NCI-H1436 (cell line): ENCODE results near the gene CNOT11.
A peak's percentile ranks its signal among the peaks of the same experiment; 100 is the strongest.
"Not testable (repeated sequence)": the region's sequence is repeated elsewhere in the genome, so short reads cannot be mapped to it uniquely, and the experiment has no call there.

Experiments used
- DNase-seq: peaks from one replicate; lab custom pipeline; 2025; lab: John Stamatoyannopoulos, UW

The CNOT11 gene

DNA sequence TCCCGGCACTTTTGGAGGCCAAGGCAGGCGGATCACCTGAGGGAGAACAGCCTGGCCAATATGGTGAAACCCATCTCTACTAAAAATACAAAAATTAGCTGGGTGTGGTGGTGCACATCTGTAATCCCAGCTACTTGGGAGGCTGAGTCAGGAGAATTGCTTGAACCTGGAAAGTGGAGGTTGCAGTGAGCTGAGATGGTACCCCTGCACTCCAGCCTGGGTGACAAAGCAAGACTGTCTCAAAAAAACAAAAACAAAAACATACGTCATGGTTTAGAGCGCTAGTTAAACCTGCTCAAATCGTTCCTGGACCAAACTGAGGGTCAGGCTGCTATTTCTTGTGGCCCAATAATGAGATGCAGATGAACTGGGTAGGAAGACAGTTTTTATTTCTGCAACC is 7.2 kb upstream of the CNOT11 start:
- DNase-seq: not testable (repeated sequence)

DNA sequence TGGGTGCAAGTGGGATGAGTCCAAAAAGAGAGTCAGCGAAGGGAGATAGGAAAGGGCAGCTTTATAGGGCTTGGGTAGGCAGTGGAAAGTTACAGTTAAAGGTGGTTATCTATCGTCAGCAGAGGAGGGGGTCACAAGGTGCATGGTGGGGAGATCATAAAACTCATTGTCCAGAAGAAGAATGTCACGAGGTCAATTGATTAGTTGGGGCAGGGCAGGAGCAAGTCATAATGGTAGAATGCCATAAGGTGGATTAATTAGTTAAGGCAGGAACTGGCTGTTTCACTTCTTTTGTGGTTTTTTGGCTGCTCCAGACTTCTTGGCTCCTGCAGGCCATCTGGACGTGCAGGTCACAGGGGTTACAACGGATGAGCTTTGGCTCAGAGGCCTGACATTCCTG is 3.9 kb upstream of the CNOT11 start:
- not testable (repeated sequence) for DNase-seq

DNA sequence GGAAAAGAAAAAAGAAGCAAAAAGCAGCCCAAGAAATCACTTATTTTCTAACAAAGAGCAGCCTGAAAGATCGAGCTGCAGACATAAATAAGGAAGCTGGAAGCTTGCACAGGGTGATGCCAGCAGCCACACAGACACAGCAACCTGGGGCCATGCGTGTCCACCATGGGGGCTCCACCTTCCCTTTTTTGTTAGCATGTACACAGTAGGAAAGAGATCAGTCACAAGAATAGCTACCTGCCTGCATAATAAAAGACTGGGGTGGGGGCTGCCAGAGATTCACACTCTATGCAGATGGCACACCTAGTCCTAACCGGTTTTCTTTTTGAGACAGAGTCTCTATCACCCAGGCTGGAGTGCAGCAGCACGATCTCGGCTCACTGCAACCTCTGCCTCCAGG is 2.9 kb upstream of the CNOT11 start:
- DNase-seq: no peak

DNA sequence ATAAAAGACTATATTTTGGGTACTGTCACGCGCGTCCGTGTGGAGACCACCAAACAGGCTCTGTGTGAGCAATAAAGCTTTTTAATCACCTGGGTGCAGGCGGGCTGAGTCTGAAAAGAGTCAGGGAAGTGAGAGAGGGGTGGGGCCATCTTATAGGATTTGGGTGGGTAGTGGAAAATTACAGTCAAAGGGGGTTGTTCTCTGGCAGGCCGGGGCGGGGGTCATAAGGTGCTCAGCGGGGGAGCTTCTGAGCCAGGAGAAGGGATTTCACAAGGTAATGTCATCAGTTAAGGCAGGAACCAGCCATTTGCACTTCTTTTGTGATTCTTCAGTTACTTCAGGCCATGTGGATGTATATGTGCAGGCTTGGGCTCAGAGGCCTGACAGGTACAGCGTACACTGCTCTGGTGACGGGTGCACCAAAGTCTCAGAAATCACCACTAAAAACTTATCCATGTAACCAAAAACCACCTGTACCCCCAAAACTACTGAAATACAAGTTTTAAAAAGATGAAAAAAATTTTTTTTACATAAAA is 1.4 kb upstream of the CNOT11 start:
- DNase-seq: not testable (repeated sequence)

DNA sequence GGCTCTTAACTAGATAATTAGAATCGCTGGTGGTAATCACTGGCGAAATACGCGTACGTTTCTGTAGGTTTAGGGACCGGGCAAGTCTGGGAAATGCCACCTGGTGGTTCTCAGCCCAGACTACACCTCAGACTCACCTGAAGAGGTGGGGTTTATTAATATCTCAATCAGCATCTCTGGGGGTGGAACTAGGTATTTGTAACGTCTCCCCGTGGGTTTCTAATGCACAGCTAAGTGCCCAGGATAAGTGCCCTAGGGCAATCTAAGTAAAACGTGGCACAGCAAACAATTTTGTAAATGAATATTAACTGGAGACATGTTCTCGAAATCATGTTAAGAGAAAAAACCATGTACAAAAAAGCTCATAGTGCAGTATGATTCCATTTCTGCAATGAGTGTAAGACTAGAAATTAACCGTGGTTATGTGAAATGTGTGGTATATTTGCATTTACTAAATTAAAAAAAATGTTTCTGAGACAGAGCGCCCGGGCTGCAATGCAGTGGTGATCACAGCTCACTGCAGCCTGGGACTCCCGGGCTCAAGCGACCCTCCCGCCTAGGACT is 760 bp upstream of the CNOT11 start:
- peak; percentile 78 for DNase-seq

DNA sequence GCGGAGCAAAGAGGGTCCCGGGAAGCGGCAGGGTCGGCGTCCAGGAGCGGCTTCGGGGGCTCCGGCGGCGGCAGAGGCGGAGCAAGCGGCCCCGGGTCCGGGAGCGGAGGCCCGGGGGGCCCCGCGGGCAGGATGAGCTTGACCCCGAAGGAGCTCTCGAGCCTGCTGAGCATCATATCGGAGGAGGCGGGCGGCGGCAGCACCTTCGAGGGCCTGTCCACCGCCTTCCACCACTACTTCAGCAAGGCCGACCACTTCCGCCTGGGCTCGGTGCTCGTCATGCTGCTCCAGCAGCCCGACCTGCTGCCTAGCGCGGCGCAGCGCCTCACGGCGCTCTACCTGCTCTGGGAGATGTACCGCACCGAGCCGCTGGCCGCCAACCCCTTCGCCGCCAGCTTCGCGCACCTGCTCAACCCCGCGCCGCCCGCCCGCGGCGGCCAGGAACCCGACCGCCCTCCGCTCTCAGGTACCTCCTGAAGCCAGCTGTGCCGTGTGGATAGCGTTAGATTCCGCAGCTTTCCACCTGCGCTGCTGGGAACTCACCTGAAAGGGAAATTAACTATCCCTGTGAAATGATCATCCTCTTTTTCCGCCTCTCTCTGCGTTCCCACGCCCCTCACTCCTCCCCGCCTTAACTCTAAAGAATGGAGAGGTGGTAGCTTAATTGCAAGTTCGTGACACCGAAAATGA is 472 bp downstream of the CNOT11 start:
- DNase-seq: peak; percentile 23

DNA sequence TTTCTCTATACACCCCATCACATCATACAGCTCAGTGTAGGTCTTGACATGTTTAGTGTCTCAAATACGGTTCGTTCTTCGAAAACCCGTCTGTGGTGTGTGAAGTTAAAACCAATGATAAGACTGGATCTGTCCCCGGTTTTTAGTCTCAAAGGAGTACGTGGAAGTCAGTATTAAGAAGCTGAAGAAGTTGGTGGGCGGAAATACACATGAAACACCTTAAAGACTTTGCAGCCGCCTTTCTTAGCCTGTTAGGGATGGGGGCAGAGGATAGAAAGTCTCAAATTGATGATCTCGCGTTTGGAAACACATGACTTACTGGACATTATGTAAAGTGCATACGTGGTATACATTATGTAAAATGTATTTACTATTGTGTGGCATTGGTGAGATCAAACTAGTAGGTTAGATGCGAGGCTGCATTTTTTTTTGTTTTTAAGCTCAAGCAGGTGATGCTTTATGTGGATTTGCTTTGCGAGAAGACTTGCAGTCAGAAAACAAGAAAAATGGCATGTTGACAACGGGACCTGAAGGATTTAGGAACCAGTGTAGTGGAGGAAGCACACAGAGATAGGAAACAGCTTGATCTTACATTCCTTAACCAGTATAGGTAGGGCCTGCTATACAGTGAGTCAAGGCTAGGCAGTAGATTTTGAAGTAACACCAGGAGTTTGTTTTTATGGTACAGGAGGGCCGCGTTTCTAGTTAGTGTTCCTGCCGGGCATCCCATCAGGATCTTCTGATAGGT is 1.2 kb downstream of the CNOT11 start:
- no peak for DNase-seq

DNA sequence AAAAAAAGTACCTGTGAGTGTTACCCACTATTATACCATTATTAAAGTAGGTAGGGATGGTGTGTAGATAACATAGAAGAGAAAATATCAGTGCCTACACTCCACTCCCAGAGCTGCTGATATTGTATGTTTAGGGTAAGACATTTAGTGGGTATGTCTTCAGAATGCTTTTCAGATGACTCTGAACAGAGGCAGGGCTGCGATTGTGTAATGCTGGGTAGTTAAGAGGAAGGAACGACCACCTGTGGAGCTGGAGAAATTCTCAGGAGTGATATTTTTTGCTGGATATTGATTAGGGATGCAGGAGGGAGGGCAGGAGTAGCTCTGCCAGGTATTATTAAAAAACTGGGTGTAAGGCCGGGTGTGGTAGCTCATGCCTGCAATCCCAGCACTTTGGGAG is 2.8 kb downstream of the CNOT11 start:
- no peak for DNase-seq

DNA sequence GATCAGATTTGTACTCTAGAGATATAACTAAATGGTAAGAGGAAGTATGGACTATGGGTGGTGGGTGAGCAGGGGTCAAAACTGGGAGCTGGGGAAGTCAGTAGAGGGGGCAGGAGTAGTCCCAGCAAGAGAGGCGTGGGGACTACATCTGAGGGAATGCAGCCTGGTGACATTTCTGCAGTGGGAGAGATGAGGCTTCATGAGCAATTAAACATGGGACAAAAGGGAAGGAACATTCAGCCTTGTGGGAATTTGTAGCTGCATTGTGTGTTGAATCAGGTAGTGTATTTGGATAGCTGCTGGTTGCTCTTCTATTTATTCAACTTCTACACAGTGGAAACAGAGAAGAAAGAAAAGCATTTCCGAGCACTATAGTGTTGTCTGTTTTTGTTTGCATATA is 3.6 kb downstream of the CNOT11 start:
- DNase-seq: no peak

DNA sequence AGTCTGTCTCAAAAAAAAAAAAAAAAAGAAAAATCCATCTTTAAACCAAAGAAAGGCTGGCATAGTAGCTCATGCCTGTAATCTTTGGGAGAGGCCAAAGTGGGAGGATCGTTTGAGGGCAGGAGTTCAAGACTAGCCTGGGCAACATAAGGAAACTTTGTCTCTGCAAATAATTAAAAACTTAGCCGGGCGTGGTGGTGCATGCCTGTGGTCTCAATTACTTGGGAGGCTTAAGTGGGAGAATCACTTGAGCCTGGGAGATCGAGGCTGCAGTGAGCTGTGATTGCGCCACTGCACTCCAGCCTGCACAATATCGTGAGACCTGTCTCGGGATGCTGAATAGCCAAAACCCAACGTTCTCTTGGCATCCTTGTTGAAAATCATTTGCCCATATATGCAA is 6.1 kb downstream of the CNOT11 start:
- DNase-seq: no peak

DNA sequence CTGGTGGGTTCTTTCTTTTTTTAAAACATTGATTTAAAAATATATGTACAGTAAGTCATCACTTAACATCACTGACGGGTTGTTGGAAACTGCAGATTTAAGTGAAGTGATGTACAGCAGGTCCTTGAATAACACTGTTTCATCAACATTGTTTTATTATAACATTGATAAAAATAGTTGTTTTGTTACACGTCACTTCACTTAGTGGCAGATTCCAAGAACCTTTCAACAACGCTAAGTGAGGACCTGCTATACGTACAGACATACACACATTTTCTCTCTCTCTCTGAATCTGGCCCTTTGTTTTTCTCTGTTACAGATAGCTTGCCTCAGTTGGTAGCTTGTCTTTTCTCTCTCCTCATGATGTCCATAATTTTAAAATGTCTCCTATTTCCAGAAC is 9.5 kb downstream of the CNOT11 start:
- no peak for DNase-seq

DNA sequence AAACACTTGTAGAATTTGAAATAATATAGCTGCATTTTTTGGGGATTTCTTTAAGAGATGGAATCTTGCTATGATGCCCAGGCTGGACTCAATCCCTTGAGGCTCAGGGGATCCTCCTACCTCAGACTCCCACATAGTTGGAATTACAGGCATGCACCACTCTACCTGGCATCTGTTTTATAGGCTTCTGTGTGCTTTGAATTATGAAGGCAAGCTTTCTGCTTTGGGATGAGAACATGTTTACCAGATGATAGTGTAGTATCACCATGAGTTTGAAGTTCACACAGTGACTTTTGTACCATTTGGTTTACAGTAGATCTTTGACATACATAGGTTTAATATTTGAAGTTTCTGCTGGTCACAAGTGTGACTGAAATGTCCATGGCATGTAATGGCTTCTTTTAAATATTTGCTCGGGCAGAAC is 10.7 kb downstream of the CNOT11 start:
- no peak for DNase-seq

DNA sequence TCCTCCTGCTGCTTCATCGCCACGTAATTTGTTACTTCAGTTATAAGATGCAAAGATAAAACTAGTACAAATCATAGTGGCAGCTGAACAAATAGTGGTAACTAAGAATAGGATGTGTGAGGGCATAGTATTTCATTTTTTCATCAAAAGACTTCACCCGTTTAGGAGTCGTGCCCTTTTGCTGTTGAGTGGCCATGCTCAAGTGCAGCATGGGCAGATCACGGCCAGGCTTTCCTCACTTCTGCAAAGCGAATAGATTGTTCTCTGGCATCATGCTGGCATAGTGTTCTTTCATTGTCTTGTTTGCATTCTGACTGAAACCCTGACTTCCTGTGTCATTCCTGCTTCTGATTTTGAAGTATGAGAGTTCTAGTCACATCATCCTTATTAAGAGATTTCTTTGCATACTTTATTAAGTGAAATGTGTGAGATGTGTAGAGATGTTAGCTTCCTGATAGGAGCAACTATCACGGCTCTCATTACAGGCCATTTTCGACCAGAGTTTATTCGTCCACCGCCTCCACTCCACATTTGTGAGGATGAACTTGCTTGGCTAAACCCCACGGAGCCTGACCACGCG is 11.8 kb downstream of the CNOT11 start:
- DNase-seq: no peak

DNA sequence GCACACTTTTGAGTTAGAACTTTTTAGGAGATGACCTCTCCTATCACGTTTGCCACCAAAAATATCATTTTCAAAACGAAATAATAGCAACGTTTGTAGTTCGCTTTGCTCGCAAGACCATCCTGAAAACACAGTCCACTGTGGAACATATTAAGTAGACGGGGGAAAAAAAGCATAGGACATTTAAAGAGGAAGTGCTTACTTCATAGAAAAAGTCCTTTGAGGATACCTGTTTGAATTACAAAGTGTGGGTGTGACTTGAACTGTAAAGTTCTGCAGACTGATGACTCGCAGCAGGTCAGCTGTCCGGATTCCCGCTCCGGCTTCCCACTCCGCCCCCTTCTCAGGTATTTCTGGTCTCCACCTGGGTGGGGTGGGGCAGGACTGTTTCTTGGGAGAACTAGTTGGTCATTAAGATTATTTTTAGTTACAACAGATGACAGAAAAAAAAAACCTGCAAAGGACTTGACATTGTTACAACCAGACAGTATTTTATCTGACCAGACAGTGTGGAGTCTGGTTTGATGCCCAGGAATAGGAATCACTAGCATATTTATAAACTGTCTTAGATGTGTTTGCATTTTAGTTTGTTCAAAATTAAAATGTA is 13.3 kb downstream of the CNOT11 start:
- no peak for DNase-seq

DNA sequence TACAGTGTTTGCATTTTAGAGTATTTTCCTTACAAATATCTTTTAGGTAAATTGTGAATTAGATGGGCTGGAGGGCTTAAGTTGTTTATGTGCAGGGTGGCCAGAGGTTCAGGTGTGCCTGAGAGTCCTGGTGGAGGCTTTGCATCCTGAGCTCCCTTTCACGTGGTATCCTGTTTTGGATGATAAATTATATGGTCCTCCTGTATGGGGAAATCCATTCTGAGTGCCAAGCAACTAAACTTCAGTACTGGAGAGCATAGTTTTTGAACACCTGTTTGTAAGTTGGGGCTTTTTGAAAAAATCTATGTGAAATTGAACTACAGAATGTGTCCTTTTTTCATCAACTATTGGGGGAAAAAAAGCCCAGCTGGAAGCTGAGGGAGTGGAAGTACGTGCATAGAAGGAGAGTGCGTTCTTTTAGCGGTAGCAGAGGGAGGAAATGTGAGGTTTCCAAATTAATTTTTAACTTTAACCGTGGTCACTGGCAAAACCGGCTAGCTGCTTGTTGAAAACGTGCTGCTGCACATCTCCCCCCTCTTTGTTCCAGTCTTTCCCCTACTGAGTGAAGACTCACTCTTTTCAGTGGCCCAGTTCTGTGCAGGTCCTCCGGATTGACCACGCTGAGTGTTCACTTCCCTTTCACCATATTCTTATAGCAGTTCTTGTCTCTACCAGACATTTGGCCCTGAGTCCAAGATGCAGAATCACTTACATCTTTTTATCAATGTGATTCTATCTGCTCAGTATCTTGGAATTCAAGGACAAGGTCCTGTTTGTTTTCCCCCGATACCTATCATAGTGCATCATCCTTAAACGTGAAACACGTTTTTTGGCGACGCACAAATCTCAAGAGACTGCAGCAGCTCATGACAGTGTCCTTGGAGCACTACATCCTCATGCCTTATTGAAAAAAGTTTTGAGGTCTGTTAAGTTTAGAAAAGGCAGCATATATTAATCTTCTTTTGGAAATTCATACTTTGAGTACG is 15.3 kb downstream of the CNOT11 start:
- no peak for DNase-seq

DNA sequence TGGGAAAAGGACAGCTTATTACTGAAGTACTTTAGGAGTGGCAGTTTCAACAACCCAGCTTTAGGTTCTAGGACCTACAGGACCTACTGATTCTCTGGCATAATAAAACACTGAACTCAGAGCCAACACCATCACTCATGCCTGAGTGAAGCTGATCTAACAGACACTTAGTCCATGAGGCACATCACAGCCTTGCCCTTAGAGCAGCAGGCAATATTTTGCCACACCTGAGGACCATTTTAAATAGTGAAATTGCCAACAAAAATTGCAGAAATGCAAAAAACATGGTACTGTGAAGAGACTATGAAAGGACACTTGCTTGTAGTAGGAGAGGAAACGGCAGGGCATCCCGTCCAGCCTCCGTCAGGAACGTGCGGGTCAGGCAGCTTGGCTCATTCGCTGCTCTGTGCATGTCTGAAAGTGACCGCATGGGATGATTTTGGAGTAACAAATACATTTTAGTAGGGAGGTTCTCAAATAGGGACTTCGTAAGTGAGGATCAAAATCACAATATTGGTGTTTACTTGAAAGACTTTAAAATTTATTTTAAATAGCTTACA is 18.1 kb downstream of the CNOT11 start:
- no peak for DNase-seq

DNA sequence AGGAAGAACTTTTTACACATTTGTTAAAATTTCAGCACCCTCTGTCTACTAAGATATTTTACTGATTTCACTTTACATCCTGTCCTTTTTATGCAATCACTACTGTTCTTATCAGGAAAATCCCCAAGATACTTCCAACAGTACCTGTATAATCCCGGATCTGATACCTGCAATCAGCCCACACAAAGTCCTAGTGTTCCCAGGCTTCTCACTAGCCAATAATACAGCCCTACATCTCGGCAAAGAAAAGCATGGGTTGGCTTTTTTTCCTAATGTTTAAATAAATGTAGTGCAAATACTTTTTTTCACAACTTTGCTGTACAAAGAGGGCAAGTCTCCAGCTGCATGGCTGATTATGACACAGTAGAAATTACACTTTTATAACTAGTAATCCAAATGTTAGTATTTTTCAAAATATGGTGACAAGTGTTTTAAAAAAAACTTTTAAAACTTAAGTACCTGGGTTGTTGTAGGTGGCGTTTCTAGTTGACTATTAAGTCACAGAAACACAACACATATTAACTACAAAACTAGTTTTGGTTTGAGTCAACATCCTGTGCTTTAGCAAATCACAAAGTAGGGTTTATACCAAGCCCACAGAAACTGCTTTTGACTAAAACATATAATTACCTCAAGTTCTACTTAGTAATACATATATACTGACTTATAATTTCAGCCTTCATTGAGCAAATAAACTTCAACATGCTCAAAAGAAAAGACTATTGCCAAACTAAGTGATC is 19.5 kb downstream of the CNOT11 start:
- DNase-seq: no peak

DNA sequence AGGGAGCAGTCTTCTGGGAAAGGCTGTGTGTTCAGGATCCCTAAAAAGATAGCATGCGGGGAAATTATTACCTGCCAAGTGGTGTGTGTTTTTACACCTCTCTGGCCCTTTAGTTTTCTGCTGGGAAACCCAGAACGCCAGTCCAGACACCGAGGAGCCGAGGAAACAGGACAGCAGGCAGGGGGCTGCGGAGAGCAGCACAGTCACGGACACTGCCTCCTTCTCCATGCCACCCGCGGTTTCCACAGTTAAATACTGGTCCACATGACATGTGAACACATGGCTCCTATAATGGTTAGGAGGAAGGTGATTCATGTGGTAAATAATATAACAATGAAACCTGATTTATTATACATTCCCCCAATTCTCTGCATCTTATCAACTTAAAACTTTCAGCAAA is 20.4 kb downstream of the CNOT11 start:
- no peak for DNase-seq

DNA sequence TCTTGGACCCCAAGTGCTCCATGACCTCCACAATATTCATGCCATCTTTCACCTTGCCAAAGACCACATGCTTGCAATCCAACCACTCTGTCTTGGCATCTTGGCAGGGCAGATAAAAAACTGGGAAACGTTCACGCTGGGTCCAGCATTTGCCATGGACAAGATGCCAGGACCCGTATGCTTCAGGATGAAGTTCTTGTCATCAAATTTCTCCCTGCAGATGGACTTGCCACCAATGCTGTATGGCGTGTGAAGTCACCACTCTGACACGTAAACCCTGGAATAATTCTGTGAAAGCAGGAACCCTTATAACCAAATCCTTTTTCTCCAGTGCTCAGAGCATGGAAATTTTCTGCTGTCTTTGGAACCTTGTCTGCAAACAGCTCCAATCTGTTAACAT is 21.5 kb downstream of the CNOT11 start:
- DNase-seq: no peak

DNA sequence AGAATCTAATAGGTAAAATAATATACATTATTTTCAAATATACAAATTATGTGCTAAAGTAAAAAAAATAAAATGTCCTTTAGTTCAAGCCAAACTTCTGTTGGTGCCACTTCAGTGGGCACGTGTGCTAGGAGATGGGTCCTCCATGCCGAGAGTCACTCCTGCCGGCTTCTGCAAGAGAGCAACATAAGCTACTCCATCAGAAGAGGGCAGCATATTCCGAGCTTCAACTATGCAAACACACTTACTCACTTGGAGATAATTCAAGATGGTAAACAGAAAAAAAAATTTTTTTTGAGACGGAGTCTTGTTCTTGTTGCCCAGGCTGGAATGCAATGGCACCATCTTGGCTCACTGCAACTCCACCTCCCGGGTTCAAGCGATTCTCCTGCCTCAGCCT is 24.4 kb downstream of the CNOT11 start:
- no peak for DNase-seq
